A673 (cell line): ENCODE measurements around the gene TRPM6. TPM values are rescaled to one million over a fixed set of nuclear protein-coding genes. Genes with fewer than 3 reads are reported as not detected.

Experiments
- BruUV-seq: library from RNA; stranded (reverse); fragments of 400-500 nt; replicated peaks from 2 replicates; lab custom pipeline; 2021; lab: Mats Ljungman, UMichigan
- CTCF ChIA-PET: fragments of 300-600 bp; sonication (Branson Sonifier 250); formaldehyde crosslinking; loops from one replicate; lab custom pipeline; 2022; ENCODE audit warnings: antibody characterized with exemption; lab: Charles Lee
- POLR2A ChIA-PET: fragments of 300-600 bp; sonication (Branson Sonifier 250); formaldehyde crosslinking; loops from one replicate; lab custom pipeline; 2022; ENCODE audit warnings: antibody characterized with exemption; ENCODE audit not compliant: low non-redundant PET; lab: Charles Lee
- DNase-seq: peaks from one replicate; pipeline ENCODE4 v3.0.0-alpha.2; 2015; ENCODE audit warnings: low spot score
- H3K27ac ChIP-seq: fragments of 200-600 bp; sonication (generic); 2 replicates; pipeline ENCODE4 v1.5.1; 2016; ENCODE audit warnings: mixed run types, low read depth, mild to moderate bottlenecking, mixed read lengths, antibody characterized with exemption, low read length; ENCODE audit not compliant: poor library complexity, severe bottlenecking
- H3K27me3 ChIP-seq: fragments of 200-600 bp; sonication (generic); replicated peaks from 2 replicates; pipeline ENCODE4 v1.6.1; 2017; ENCODE audit warnings: mixed run types, low read depth, mild to moderate bottlenecking, mixed read lengths, antibody characterized with exemption, low read length; ENCODE audit not compliant: insufficient read depth, poor library complexity
- H3K36me3 ChIP-seq: fragments of 200-600 bp; sonication (generic); 2 replicates; pipeline ENCODE4 v1.6.1; 2016; ENCODE audit warnings: mixed run types, mild to moderate bottlenecking, mixed read lengths, antibody characterized with exemption, low read length; ENCODE audit not compliant: insufficient read depth, poor library complexity, severe bottlenecking
- H3K4me1 ChIP-seq: fragments of 200-600 bp; sonication (generic); 2 replicates; pipeline ENCODE4 v1.6.1; 2017; ENCODE audit warnings: mixed run types, mild to moderate bottlenecking, mixed read lengths, antibody characterized with exemption, low read length; ENCODE audit not compliant: insufficient read depth, poor library complexity, severe bottlenecking
- H3K4me3 ChIP-seq: fragments of 200-600 bp; sonication (generic); 2 replicates; pipeline ENCODE4 v1.5.1; 2016; ENCODE audit warnings: low read depth, mixed run types, mild to moderate bottlenecking, mixed read lengths, low read length; ENCODE audit not compliant: poor library complexity, severe bottlenecking
- H3K9me3 ChIP-seq: fragments of 200-600 bp; sonication (generic); 2 replicates; pipeline ENCODE4 v1.6.1; 2016; ENCODE audit warnings: mixed run types, low read depth, mild to moderate bottlenecking, mixed read lengths, antibody characterized with exemption, low read length; ENCODE audit not compliant: poor library complexity, severe bottlenecking
- CTCF ChIP-seq: fragments of 300-800, 200-600 bp; sonication (generic); conservative IDR thresholded peaks from 2 replicates; pipeline ENCODE4 v1.5.1; 2017; ENCODE audit warnings: low read depth, mild to moderate bottlenecking, antibody characterized with exemption, low read length, moderate library complexity, mixed read lengths
- EZH2 ChIP-seq: fragments of 200-600 bp; sonication (generic); IDR thresholded peaks from 2 replicates; pipeline ENCODE4 v1.6.1; 2017; ENCODE audit warnings: borderline replicate concordance, low read depth, mild to moderate bottlenecking, mixed read lengths, antibody characterized with exemption, low read length; ENCODE audit not compliant: poor library complexity, severe bottlenecking
- intact Hi-C: fragments of 100-400 bp; cut with micrococcal nuclease; formaldehyde crosslinking; loops from one replicate; pipeline ENCODE4 v1.10.0; 2022; ENCODE audit not compliant: unreplicated experiment
- total RNA-seq: library from RNA; stranded (reverse); gene quantifications from 2 replicates; pipeline ENCODE4 v1.2.3, GENCODE V29; 2021

Gene TRPM6
- total RNA-seq, 1 experiment from 2014 or later: 0.06 TPM

- CTCF ChIA-PET: interaction anchor here (1.0 to 1.1 kb wide), 2 partner anchors 23 to 257 kb away, joined by 3 read pairs; partner anchors contain the start of gene CARNMT1
- no TSS peak for BruUV-seq
- POLR2A ChIA-PET: no interaction called here
- H3K36me3 ChIP-seq: no peaks in the 10 kb centered on the region
- no peaks in the 10 kb centered on the region for H3K9me3 ChIP-seq
- DNase-seq: no peak
- H3K4me1 ChIP-seq: no peaks in the 10 kb centered on the region
- no peaks in the 10 kb centered on the region for H3K27me3 ChIP-seq
- intact Hi-C loops: loop anchor here (5.0 kb wide), 1 partner anchor 416 kb away; no protein-coding TSS in a partner anchor
- no peak overlapping the region for H3K27ac ChIP-seq
- no peak overlapping the region for H3K4me3 ChIP-seq
- no peak; the same call in 1 of the 2 replicates for TF ChIP-seq CTCF
- no peak for TF ChIP-seq EZH2
Observed at GRCh38 chr9:74771262-74771585, 116.5 kb downstream of the TRPM6 start.

GRCh38 chr9:74770508-74771261 is 117.0 kb downstream of the TRPM6 start:
- DNase-seq: peak; percentile 63
- no peaks in the 10 kb centered on the region for H3K27me3 ChIP-seq
- H3K9me3 ChIP-seq: no peaks in the 10 kb centered on the region
- TF ChIP-seq CTCF: peak; percentile 93
- TF ChIP-seq EZH2: no peak
- no peaks in the 10 kb centered on the region for H3K36me3 ChIP-seq
- H3K27ac ChIP-seq: no peak overlapping the region
- no peak overlapping the region for H3K4me3 ChIP-seq
- POLR2A ChIA-PET: interaction anchor here (0.5 kb wide), 1 partner anchor 1285 kb away, joined by 3 read pairs; no protein-coding TSS in a partner anchor
- CTCF ChIA-PET: interaction anchor here (0.7 to 1.1 kb wide), 3 partner anchors 24 to 258 kb away, joined by 3 read pairs; partner anchors contain the start of gene CARNMT1
- no TSS peak for BruUV-seq
- H3K4me1 ChIP-seq: no peaks in the 10 kb centered on the region
- intact Hi-C loops: loop anchor here (5.0 kb wide), 1 partner anchor 417 kb away; no protein-coding TSS in a partner anchor

- Histone ChIP-seq H3K36me3 (no peaks in the 10 kb centered on the region), H3K27ac (no peak overlapping the region), H3K9me3 (no peaks in the 10 kb centered on the region), H3K4me1 (no peaks in the 10 kb centered on the region), H3K27me3 (peaks cover 7% of the 10 kb centered on the region), H3K4me3 (no peak overlapping the region)
- TF ChIP-seq EZH2: no peak
- TF ChIP-seq CTCF: no peak
- CTCF ChIA-PET: no interaction called here
- POLR2A ChIA-PET: no interaction called here
- no peak for DNase-seq
- intact Hi-C loops: no loop called here
- BruUV-seq: no TSS peak
Observed at GRCh38 chr9:74765481-74765971, 122.2 kb downstream of the TRPM6 start.
